ENCODE measurements around the gene C16orf96. TPM values are rescaled to one million over a fixed set of nuclear protein-coding genes. Genes with fewer than 3 reads are reported as not detected.

C16orf96 gene
- total RNA-seq, 1 donor from 2014 or later: 0.11 TPM

- Histone ChIP-seq H3K27ac (no peak overlapping the region), H4K20me1 (ENCODE audit: low read depth) (peaks cover 53% of the 10 kb centered on the region), H3K9me3 (ENCODE audit: low read depth) (no peaks in the 10 kb centered on the region), H3K79me2 (ENCODE audit: low read depth) (peaks cover 8% of the 10 kb centered on the region), H3F3A (ENCODE audit: low read depth) (peaks cover 24% of the 10 kb centered on the region), H3K9ac (no peak overlapping the region), H3K27me3 (no peaks in the 10 kb centered on the region), H3K4me2 (no peak overlapping the region), H2AFZ (replicated peaks) (no peak overlapping the region), H3K36me3 (no peaks in the 10 kb centered on the region), H3K4me1 (peaks cover 25% of the 10 kb centered on the region), H3K4me3 (no peak overlapping the region)
- no peak overlapping the region for H3K27ac Mint-ChIP-seq
- TF ChIP-seq CTCF (IDR thresholded peaks at IDR 0.05) (no peak), EZH2phosphoT487 (IDR thresholded peaks at IDR 0.05) (no peak), EZH2 (IDR thresholded peaks at IDR 0.05) (no peak)
- H3K36me3 Mint-ChIP-seq: peaks cover 18% of the 10 kb centered on the region
- no peak overlapping the region for H3K4me3 Mint-ChIP-seq
- no peak for DNase-seq (ENCODE audit: low spot score)
- peaks cover 2% of the 10 kb centered on the region for H3K27me3 Mint-ChIP-seq (ENCODE audit: insufficient read depth, low read depth)
- H3K4me1 Mint-ChIP-seq: peaks cover 44% of the 10 kb centered on the region
- no peaks in the 10 kb centered on the region for H3K9me3 Mint-ChIP-seq
Observed at GRCh38 chr16:4525069-4525468, 31.1 kb upstream of the C16orf96 start.

- Histone ChIP-seq H3K4me1 (peaks cover 25% of the 10 kb centered on the region), H3K36me3 (no peaks in the 10 kb centered on the region), H3K4me2 (no peak overlapping the region), H3K27me3 (no peaks in the 10 kb centered on the region), H3K9me3 (ENCODE audit: low read depth) (no peaks in the 10 kb centered on the region), H3K4me3 (no peak overlapping the region), H3K9ac (no peak overlapping the region), H3K27ac (no peak overlapping the region), H4K20me1 (ENCODE audit: low read depth) (peaks cover 54% of the 10 kb centered on the region), H2AFZ (replicated peaks) (no peak overlapping the region), H3F3A (ENCODE audit: low read depth) (peaks cover 24% of the 10 kb centered on the region), H3K79me2 (ENCODE audit: low read depth) (peaks cover 8% of the 10 kb centered on the region)
- Mint-ChIP-seq H3K4me3 (no peak overlapping the region), H3K9me3 (no peaks in the 10 kb centered on the region), H3K27ac (no peak overlapping the region), H3K36me3 (peaks cover 18% of the 10 kb centered on the region), H3K4me1 (peaks cover 41% of the 10 kb centered on the region), H3K27me3 (ENCODE audit: insufficient read depth, low read depth) (peaks cover 2% of the 10 kb centered on the region)
- no peak for DNase-seq (ENCODE audit: low spot score)
- TF ChIP-seq EZH2phosphoT487 (IDR thresholded peaks at IDR 0.05) (no peak), CTCF (IDR thresholded peaks at IDR 0.05) (no peak), EZH2 (IDR thresholded peaks at IDR 0.05) (no peak)
Observed at GRCh38 chr16:4525634-4526277, 30.4 kb upstream of the C16orf96 start.

- peak; percentile 52 for DNase-seq (ENCODE audit: low spot score)
- peaks cover 2% of the 10 kb centered on the region for H3K27me3 Mint-ChIP-seq (ENCODE audit: insufficient read depth, low read depth)
- H2AFZ ChIP-seq (replicated peaks): no peak overlapping the region
- H3K27ac Mint-ChIP-seq: no peak overlapping the region
- H3K4me3 Mint-ChIP-seq: no peak overlapping the region
- H3F3A ChIP-seq (ENCODE audit: low read depth): peaks cover 10% of the 10 kb centered on the region
- H3K79me2 ChIP-seq (ENCODE audit: low read depth): peaks cover 12% of the 10 kb centered on the region
- peaks cover 31% of the 10 kb centered on the region for H3K36me3 Mint-ChIP-seq
- H3K9ac ChIP-seq: no peak overlapping the region
- H3K4me1 ChIP-seq: peaks cover 11% of the 10 kb centered on the region
- no peaks in the 10 kb centered on the region for H3K9me3 ChIP-seq (ENCODE audit: low read depth)
- H4K20me1 ChIP-seq (ENCODE audit: low read depth): peaks cover 39% of the 10 kb centered on the region
- H3K4me1 Mint-ChIP-seq: peaks cover 15% of the 10 kb centered on the region
- H3K4me3 ChIP-seq: no peak overlapping the region
- H3K27me3 ChIP-seq: no peaks in the 10 kb centered on the region
- H3K27ac ChIP-seq: no peak overlapping the region
- H3K9me3 Mint-ChIP-seq: peaks cover 2% of the 10 kb centered on the region
- TF ChIP-seq EZH2 (IDR thresholded peaks at IDR 0.05) (no peak), EZH2phosphoT487 (IDR thresholded peaks at IDR 0.05) (no peak), CTCF (IDR thresholded peaks at IDR 0.05) (no peak)
- no peak overlapping the region for H3K4me2 ChIP-seq
- no peaks in the 10 kb centered on the region for H3K36me3 ChIP-seq
Observed at GRCh38 chr16:4529085-4530060, 26.8 kb upstream of the C16orf96 start.
